ENCODE measurements around the gene ANKRD65. TPM values are rescaled to one million over a fixed set of nuclear protein-coding genes. Genes with fewer than 3 reads are reported as not detected.
"Not testable (repeated sequence)": the region's sequence is repeated elsewhere in the genome, so short reads cannot be mapped to it uniquely, and the experiment has no call there.

The ANKRD65 gene
- total and polyA plus RNA-seq, 3 donors from 2014 or later = 10.0 to 14.7 (median 10.4) TPM

- 93 to 94% methylated on average over 13 to 16 of the region's 16 CpGs for WGBS, 2 donors
- H3K4me3 ChIP-seq = no peak overlapping the region
- no peaks in the 10 kb centered on the region for H3K27me3 ChIP-seq
- intact Hi-C loops (cut with DNase I; ENCODE audit: low total_unique reads) = no loop called here
- TF ChIP-seq POLR2A (IDR thresholded peaks at IDR 0.05) = no peak
- TF ChIP-seq, protein P1, sequence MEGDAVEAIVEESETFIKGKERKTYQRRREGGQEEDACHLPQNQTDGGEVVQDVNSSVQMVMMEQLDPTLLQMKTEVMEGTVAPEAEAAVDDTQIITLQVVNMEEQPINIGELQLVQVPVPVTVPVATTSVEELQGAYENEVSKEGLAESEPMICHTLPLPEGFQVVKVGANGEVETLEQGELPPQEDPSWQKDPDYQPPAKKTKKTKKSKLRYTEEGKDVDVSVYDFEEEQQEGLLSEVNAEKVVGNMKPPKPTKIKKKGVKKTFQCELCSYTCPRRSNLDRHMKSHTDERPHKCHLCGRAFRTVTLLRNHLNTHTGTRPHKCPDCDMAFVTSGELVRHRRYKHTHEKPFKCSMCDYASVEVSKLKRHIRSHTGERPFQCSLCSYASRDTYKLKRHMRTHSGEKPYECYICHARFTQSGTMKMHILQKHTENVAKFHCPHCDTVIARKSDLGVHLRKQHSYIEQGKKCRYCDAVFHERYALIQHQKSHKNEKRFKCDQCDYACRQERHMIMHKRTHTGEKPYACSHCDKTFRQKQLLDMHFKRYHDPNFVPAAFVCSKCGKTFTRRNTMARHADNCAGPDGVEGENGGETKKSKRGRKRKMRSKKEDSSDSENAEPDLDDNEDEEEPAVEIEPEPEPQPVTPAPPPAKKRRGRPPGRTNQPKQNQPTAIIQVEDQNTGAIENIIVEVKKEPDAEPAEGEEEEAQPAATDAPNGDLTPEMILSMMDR (IDR thresholded peaks at IDR 0.05) = no peak
- no peaks in the 10 kb centered on the region for H3K36me3 ChIP-seq (ENCODE audit: low read depth, missing control alignments)
- no peaks in the 10 kb centered on the region for H3K4me1 ChIP-seq
- H3K9me3 ChIP-seq = no peaks in the 10 kb centered on the region
- H3K27ac ChIP-seq = no peak overlapping the region
- DNase-seq = no peak
These were observed 31.8 kb upstream of the ANKRD65 start for GRCh38 chr1:1452882-1453281.

DNA sequence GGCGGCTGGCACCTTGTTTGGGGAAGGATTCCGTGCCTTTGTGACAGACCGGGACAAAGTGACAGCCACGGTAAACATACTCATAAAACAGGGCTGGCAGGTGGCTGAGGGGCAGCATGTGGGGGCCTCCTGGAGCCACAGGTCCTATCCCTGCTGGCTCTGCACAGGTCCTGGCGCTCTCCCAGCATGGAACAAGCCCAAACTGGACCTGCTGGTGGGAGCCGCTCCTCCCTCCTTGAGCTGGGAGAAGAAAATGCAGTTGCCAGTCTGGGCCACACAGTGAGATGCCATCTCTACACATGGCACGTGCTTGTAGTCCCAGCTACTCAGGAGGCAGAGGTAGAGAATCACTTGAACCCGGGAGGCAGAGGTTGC lies 31.3 kb upstream of the ANKRD65 start:
- H3K36me3 ChIP-seq (ENCODE audit: low read depth, missing control alignments); H3K9me3 ChIP-seq; H3K27me3 ChIP-seq; intact Hi-C loops (cut with DNase I; ENCODE audit: low total_unique reads); H3K4me1 ChIP-seq; H3K4me3 ChIP-seq; H3K27ac ChIP-seq; DNase-seq: not testable (repeated sequence)
- WGBS, 2 donors = 83 to 91% methylated on average over 8 of the region's 8 CpGs

- 82 to 93% methylated on average over 21 to 26 of the region's 26 CpGs for WGBS, 2 donors
- no peak overlapping the region for H3K27ac ChIP-seq
- H3K4me3 ChIP-seq = no peak overlapping the region
- no peaks in the 10 kb centered on the region for H3K27me3 ChIP-seq
- intact Hi-C loops (cut with DNase I; ENCODE audit: low total_unique reads) = no loop called here
- no peaks in the 10 kb centered on the region for H3K4me1 ChIP-seq
- TF ChIP-seq, protein P1 (IDR thresholded peaks at IDR 0.05) = no peak
- no peak for TF ChIP-seq POLR2A (IDR thresholded peaks at IDR 0.05)
- no peaks in the 10 kb centered on the region for H3K36me3 ChIP-seq (ENCODE audit: low read depth, missing control alignments)
- H3K9me3 ChIP-seq = no peaks in the 10 kb centered on the region
- no peak for DNase-seq
These were observed 30.8 kb upstream of the ANKRD65 start for GRCh38 chr1:1451696-1452364.

GRCh38 chr1:1450616-1451015 lies 29.5 kb upstream of the ANKRD65 start:
- H3K4me3 ChIP-seq; intact Hi-C loops (cut with DNase I; ENCODE audit: low total_unique reads); H3K27me3 ChIP-seq; H3K36me3 ChIP-seq (ENCODE audit: low read depth, missing control alignments); H3K27ac ChIP-seq; H3K4me1 ChIP-seq; DNase-seq; H3K9me3 ChIP-seq: not testable (repeated sequence)
- WGBS, 2 donors = 79 to 83% methylated on average over 18 to 22 of the region's 22 CpGs

- intact Hi-C loops (cut with DNase I; ENCODE audit: low total_unique reads) = no loop called here
- Histone ChIP-seq H3K27ac (no peak within 1 kb of the TSS), H3K36me3 (ENCODE audit: low read depth, missing control alignments) (no peaks in the 10 kb centered on the region), H3K27me3 (no peaks in the 10 kb centered on the region), H3K9me3 (no peaks in the 10 kb centered on the region), H3K4me3 (no peak within 1 kb of the TSS), H3K4me1 (no peaks in the 10 kb centered on the region)
- WGBS, 2 donors = 85 to 88% methylated on average over 6 of the region's 6 CpGs
- TF ChIP-seq, protein P1 (IDR thresholded peaks at IDR 0.05) = no peak
- TF ChIP-seq POLR2A (IDR thresholded peaks at IDR 0.05) = no peak
- no peak for DNase-seq
These were observed 28.1 kb upstream of the ANKRD65 start, which contains the start of gene ATAD3C for GRCh38 chr1:1449099-1449739. ATAD3C (plus strand) TSS chr1:1449689; CDS start chr1:1450684, 995 bp downstream.

DNA sequence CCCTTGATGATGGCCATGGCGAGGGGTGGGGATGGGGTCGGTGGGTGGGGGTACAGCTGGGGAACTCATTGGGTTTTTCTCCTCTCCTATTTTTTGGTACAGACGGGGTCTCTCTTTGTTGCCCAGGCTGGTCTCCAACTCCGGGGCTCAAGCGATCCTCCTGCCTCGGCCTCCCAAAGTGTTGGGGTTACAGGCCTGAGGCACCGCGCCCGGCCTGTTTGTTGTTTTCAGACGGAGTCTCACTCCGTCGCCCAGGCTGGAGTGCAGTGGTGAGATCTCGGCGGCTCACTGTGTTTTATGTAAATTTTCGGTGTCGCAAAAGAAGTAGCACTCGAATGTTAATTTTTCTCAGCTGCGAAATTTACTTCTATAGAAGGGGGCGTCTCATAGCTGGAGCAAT lies 25.6 kb upstream of the ANKRD65 start:
- H3K9me3 ChIP-seq; intact Hi-C loops (cut with DNase I; ENCODE audit: low total_unique reads); H3K27ac ChIP-seq; DNase-seq; H3K4me1 ChIP-seq; H3K4me3 ChIP-seq; H3K36me3 ChIP-seq (ENCODE audit: low read depth, missing control alignments); H3K27me3 ChIP-seq: not testable (repeated sequence)
- 91 to 92% methylated on average over 18 to 19 of the region's 19 CpGs for WGBS, 2 donors
